ENCODE data around the gene FGF22. TPM values are rescaled to one million over a fixed set of nuclear protein-coding genes. Genes with fewer than 3 reads are reported as not detected.
"Not testable (repeated sequence)": the region's sequence is repeated elsewhere in the genome, so short reads cannot be mapped to it uniquely, and the experiment has no call there.

FGF22 gene
- total RNA-seq, 1 experiment from 2014 or later: not detected

DNA sequence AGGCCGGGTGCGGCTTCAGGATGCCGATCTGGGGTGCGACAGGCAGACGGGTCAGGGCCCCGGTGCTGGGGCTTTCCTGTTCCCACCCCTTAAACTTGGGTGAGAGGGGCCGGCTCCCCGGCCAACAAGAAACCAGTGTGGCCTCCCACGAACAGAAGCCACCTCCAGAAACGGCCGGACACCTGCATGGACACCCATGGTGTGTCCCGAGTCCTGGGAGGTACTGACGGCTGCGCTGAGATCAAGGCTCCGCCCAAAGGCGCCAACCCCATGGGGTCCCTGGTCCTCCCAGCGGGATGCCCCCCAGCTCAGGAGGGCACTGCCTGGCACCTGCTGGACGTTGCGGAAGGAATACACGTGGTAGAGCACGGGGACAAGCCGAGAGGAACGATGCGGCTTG lies 17.9 kb upstream of the FGF22 start:
- no peak for DNase-seq (ENCODE audit: low read depth)

DNA sequence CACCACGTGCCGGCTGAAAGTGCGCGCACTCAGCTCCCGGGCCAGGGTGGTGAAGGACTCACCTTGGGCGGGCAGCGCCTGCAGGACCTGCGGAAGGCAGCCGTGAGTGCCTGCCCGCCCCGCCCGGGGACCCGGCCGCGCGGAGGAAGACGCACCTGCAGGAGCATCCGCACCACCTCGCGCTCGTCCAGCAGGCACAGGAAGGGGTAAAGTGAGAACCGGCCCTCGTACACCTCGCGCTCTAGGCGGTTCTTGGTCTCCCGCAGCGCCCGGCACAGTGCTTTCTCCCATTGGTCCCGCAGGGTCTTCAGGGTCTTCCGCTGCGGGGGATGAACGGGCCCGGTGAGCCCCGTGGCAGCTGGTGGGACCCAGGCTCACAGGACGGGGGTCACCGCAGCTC lies 17.0 kb upstream of the FGF22 start:
- DNase-seq (ENCODE audit: low read depth): no peak

DNA sequence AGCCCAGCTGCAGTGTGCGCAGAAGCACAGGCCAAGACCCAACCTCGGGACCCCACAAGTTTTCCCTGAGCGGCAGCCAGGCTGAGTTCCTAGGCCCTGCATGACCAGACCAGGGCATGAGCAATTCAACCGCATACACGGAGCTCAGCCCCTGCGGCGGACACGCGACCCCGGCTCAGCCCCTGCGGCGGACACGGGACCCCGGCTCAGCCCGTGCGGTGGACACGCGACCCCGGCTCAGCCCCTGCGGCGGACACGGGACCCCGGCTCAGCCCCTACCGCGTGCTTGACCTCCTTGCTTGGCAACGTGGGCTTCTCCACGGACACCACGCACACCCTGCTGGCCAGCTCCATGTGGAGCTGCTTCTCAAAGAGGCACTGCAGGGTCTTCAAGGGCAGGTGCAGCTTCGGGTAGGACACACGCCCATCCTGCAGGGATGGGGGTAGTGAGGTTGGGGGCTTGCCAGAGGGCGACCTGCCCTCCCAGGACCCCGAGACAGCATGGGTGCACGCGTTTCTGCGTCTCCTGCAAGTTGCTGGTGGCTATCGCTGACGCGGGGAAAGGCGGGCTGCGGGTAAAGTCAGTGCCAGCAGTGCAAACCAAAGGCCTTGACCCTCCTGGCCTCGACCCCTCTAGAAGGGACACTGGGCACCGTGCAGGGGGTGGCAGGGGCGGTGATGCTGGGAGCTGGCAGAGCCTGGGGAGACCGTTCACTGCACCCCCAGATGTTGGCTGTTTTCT lies 16.3 kb upstream of the FGF22 start:
- no peak for DNase-seq (ENCODE audit: low read depth)

DNA sequence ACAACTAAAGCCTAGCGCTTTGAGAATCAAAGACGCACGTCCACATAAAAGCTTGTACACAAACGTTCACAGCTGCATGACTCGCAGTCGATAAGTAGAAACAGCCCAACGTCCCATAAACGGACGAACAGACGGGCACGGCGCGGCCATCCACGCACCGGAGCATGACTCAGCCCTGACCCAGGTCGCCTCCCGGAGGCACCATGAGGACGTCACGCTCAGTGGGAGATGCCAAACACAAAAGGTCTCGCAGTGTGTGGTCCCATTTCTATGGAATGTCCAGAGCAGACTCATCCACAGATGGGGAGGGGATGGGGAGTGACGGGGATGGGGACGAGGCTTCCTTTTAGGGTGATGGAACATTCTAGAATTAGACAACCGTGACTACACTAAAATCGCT lies 15.7 kb upstream of the FGF22 start:
- peak; percentile 94 for DNase-seq (ENCODE audit: low read depth)

DNA sequence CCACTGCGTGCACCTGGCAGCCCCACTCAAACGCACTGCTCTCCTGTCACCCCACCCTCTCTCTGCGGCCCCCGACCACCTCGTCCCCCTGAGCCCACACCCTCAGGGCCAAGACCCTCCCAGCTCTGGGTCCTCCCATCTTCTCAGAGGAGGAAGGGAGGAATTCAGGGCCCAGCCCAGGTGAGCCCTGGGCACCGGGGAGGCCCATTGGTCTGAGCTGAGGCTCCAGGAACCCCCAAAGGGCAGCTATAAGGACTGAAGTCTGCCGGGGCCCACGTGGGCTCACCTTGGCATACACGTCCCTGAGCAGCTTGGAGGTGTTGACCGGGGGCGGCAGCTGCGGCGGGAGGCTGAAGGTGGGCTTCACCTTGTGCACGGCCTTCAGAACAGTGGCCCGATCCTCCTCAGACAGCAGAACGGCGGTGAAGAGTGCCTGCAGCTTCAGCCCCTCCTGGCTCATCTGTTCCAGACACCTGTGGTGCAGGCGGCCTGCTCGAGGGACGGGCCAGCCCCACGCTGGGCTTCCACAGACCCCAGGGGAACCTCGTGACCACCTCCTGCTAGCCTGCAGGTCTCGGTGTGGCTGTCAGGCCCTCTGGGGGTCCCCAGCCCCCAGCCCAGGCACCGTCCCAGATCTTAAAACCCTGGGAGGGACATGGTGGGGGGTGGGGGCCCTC lies 15.1 kb upstream of the FGF22 start:
- no peak for DNase-seq (ENCODE audit: low read depth)

DNA sequence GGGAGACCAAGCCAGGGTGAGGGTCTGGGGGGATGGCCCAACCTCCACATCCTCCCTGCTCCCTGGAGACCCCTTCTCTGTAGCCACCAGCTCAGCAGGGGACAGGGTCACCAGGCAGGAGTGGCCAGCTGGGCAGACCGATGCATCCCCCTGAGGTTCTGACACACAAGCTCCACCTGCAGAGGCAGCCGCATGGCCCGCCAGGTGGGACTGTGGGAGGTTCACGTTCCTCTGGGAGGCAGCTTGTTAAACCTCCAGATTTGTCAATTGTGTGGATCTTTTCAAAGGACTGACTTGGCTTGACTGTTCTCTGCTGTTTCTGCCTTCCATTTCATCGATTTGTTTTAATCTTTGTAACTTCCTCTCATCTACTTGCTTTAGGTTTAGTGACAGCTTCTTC lies 14.4 kb upstream of the FGF22 start:
- no peak for DNase-seq (ENCODE audit: low read depth)

DNA sequence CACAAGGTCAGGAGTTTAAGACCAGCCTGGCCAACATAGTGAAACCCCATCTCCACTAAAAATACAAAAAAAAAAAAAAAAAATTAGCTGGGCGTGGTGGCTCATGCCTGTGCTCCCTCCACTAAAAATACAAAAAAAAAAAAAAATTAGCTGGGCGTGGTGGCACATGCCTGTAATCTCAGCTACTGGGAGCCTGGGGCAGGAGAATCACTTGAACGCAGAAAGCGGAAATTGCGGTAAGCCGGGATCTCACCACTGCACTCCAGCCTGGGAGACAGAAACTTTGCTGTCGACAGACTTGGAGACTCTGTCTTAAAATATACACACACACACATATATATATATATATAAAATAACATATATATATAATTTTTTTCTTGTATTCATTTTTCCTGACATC lies 13.1 kb upstream of the FGF22 start:
- not testable (repeated sequence) for DNase-seq (ENCODE audit: low read depth)

DNA sequence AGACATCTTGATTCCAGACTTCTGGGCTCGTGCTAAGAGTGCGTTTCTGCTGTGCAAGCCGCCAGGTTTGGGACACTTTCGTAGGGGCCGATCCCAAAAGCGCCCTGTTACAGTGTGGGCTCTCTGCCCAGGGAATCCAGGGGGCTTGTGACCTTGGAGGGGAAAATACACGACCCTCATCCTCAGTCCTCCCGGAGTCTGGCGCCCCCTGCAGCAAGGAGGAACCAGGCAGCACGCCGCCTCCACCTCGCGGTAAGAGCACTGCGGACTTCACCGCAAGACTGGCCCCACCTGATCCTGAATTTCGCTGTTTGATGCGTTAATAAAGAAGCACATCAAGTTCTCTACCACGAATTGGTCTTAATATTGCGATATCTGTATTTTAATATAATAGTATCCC lies 11.5 kb upstream of the FGF22 start:
- no peak for DNase-seq (ENCODE audit: low read depth)

DNA sequence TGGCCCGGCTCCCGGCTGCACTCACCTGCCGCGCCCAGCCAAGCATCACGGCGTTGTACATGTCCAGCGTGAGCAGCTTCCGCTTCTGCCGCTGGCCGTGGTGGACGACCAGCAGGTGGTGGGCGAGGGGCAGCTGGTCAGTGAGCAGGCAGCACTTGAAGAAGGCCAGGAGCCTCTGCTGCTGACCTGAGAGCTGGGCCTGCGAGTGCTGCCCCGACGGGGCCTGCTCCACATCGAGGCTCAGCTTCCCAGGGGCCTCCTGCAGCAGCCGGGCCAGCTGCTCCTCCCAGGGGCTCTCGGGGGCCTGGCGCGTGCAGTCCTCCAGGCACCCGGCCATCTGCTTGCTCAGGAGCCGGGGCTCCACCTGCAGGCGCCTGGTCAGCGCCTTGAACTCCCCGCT lies 10.2 kb upstream of the FGF22 start:
- DNase-seq (ENCODE audit: low read depth): not testable (repeated sequence)

DNA sequence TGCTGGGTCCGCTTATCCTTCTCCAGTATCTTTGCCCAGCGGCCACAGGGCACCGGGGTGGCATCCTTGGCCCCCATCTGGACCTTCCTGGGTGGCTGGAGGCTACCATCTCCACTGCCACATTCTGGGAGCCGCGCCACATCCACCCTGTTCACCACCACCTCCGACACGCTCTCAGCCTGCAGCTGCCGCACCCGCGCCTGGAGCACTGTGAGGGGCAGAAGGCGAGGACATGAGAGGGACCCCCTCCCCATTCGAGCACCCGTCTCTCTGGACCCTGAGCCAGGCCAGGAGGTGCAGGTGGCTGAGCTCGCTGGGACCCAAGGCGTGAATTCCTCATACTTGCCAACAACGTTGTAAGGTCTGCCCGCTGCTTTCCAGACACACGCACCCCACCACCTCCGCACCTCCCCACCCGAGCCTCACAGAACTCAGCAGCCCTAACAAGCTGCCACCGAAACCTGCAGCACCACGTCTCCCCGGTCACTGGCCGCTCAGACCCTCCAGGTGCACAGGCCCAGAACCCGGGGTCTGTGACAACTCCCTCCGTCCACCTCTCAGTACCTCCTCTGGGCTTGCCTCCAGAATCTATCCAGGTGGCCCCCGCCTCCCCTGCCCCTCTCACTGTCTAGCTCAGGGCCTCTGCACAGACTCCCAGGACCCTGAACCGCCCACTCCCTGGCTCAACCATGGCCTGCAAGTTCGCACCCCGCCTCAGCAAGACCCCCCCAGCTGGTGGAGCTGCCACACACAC lies 9.5 kb upstream of the FGF22 start:
- DNase-seq (ENCODE audit: low read depth): no peak

DNA sequence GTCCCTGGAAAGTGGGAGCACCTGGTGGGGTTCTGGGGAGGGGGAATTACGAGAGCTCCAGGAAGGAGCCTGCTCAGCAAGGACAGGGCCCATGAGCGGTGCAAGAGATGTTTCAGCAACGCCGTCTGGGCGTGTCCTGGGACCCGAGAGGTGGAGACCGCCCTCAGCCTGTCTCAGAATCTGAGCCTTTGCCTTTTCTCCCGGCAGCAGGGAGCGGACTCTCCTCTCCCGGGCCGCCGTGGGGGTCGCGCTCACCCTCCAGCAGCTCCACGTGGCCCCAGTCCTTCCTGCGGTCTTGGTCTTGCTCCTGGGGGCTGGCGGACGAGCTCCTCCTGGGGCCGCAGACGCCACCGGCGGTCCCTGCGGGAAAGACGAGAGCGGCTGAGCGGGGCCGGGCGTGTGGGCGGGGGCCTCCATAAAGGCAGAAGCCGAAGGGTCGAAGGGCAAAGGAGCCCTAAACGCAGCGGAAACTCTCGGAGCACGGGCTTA lies 7.1 kb upstream of the FGF22 start:
- peak; percentile 72 for DNase-seq (ENCODE audit: low read depth)

DNA sequence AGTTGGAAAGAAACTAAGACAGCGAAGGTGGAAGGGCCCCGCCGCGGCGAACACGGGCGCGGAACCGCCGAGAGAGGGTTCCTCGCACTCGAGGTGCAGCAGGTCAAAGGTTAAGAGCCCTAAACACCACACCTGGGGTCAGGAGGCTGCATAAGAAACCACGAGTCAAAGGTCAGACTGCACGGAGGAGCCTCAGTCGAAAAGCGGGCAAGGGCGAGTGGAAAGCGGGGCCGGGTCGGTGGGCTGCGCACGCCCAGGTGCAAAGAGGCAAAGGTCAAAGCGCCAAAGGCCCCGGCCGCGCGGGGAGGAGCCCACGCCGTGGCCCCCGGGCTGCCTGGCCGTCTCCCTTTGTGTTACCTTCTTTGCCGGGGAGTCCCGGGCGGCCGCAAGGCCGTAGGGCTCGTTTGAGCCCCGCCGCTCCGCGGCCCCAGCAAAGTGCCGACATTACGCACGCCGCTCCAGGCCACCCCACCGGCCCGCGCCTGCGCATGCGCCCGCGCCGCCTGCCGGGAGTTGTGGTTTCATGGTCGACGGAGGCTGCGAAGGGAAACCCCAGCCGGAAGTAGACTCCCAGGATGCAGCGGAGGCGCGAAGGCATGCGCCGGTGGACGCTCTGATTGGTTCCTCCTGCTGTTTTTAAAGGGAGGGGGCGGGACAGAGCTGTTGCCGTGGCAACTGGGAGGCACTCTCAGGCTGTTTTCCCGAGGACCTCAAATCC lies 6.5 kb upstream of the FGF22 start, which contains the start of gene POLRMT:
Gene POLRMT, minus strand, starts transcription at position 470 of the 718 bp plus-strand sequence. Its CDS starts 25 bp downstream, at position 445.
- DNase-seq (ENCODE audit: low read depth): peak; percentile 97

DNA sequence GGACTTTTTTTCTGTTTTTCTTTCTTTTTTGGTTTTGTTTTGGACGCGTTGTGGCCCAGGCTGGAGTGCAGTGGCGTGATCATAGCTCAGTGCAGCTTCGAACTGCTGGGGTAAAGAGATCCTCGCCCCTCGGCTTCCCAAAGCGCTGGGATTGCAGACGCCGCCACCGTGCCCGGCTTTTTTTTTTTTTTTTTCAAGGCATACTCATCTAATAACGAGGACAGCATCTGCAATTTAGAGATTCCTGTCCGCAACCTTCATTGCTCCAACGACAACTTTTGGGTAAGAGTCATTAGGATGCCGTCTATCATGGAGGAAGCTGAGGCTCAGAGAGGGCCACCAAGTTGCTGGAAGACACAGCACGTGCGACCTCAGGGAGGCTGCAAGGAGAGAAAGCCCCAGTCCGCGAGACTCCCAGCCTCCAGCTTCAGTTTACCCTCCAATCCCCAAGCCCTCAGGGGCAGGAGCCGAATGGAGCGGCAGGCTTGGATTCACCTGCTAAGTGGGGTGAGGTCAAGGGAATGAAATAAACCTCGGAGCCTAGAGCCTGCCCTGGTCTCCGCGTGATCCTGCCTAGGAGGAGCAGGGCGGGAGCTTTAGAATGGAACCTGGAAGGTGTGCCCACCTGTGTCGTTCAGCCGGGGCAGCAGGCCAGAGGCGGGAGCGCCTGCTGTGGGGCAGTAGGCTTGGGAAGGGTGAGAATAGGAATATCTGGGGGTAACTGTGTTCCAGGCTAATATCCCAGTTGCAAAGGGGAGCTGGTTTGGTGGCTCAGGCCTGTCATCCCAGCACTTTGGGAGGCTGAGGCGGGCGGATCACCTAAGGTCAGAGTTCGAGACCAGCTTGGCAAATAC lies 5.7 kb upstream of the FGF22 start:
- DNase-seq (ENCODE audit: low read depth): no peak

DNA sequence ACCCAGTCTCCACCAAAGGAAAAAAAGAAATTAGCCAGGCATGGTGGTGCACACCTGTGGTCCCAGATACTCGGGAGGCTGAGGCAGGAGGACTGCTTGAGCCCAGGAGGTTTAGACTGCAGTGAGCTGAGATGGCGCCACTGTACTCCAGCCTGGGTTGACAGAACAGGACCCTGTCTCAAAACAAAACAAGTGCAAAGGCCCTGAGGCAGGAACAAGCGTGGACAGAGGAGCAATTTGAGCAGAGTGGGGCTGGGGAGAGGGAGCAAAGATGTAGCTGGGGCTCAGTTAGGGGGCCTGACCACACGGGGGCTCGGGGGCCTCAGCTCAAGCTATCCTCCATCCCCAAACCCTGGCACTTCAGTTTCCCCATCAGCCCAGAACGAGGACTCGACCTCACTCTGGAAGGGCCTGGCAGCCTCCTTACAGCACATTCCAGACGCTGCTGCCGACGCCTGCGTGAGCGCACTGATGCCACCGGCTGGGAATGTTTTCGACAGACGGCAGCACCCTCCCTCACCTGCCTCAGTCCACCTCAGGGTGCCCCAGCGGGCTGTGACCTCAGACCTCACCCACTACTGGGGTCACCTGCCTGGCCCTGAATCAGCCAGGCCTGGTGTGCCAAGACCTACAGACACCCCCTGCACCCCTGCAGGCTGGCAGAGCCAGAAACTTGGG lies 4.6 kb upstream of the FGF22 start:
- no peak for DNase-seq (ENCODE audit: low read depth)

DNA sequence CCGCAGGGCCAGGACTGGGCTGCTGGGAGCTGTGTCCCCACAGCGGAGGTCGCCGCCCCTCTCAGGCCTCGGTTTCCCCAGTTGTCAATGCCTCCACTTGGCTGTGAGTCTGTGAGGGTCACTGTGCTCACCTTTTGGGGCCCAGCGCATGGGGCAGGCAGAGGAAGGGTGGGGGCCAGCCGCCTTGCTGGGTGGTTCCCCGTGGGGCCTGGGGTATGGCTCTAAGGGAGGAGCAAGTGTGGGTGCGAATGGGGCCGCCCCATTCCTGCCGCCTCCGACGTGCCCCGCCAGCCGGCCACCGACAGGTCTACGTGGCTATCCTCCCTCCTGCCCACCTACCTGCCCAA lies 800 bp upstream of the FGF22 start:
- DNase-seq (ENCODE audit: low read depth): no peak

DNA sequence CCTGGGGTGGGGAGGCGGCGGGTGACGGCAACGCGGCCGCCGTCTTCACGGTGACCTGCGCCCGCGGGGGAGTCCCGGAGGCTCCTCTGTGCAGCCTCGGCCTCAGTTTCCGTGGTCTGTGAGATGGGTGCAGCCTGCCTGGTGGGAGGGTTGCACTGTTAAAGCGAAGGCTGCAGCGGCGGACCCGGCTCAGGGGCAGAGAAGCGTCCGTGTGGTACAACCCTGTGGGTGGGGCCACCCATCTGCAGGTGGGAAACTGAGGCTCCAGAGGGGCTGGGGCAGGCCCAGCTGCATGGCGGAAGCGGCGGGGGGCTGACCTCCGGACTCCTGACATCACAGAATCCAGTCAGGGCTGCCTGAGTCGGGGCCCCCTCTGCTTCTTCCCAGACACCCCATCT lies 481 bp downstream of the FGF22 start:
- DNase-seq (ENCODE audit: low read depth): no peak

DNA sequence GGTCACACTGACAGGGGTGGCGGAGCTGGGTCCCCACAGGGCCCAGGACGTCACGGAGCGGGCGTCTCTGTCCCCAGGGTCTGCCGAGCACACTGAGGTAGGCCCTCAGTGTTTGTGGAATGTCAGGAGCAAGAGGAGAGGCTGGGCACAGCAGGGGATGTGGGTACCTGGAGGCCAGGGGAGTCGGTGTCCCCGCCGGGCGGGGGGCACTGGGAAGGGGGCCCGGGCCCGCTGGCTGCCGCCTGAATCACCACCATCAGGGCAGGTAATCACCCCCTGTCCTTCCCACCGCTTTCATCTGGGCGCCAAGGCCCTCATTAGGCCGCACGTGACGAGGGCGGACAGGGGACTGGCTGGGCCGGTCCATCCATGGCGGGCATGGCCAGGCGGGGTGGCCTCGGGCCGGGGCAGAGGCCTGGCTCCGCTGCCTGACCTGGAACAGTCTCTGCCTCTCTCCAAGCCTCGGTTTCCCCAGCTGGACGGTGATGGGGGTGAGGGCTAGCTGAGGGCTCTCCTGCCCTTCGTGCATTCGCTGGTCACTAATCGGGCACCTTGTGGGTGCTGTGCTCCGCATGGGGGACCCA lies 1.0 kb downstream of the FGF22 start:
- DNase-seq (ENCODE audit: low read depth): no peak

DNA sequence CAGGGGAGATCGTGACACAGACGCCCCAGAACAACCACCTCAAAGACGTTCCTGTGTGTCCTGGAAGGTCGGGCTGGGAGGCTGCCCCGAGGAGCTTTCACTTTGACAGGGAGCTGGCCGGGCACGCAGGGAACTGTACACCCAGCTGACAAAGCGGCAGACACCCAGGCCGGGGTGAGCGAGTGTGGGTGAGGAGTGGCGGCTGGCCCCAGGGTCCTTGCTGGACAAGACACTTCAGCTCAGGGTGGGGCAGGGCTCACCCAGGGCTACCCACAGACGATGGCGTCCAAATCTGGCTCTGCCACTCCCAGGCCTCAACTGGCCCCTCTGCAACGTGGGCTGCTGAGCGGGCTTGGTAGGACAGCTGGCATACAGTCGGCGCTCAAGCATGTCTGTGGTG lies 2.0 kb downstream of the FGF22 start:
- peak; percentile 53 for DNase-seq (ENCODE audit: low read depth)

DNA sequence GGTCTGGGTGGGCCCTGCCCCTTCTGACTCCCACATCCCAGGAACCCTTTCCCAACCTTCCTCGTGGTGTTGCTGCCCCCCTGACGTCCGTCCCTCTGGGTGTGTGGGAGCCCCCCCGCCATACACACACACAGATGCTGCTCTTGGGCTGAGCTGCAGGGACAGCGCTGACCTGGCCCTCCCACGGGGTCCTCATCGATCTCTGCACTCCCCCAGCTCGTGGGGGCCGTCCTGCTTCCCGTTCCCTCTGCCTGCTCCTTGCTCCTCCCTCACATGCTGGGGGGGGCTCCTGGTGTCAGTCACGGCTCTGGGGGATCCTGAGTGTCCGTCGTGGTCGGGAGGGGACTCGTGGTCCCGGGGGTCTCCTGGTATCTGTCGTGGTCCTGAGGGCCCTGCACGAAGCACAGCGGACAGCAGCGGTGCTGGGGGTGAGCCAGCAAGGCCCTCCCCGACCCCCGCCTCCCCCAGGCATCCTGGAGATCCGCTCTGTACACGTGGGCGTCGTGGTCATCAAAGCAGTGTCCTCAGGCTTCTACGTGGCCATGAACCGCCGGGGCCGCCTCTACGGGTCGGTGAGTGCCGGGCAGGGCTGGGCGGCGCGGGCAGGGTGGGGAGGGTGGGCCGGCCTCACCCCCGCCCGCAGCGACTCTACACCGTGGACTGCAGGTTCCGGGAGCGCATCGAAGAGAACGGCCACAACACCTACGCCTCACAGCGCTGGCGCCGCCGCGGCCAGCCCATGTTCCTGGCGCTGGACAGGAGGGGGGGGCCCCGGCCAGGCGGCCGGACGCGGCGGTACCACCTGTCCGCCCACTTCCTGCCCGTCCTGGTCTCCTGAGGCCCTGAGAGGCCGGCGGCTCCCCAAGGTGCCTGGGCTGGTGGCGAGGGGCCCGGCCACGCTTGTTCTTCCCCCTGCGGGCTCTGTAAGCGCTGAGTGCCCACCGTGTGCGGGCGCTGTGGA lies 3.4 kb downstream of the FGF22 start:
- no peak for DNase-seq (ENCODE audit: low read depth)
